H9 (cell line): ENCODE results near the gene BRD7. TPM values are rescaled to one million over a fixed set of nuclear protein-coding genes. Genes with fewer than 3 reads are reported as not detected.

Source experiments
- DNase-seq: peaks from one replicate; pipeline ENCODE4 v3.0.0-alpha.2; 2017
- H2AFZ ChIP-seq: one replicate; pipeline ENCODE4 v1.6.1; 2013; ENCODE audit warnings: mild to moderate bottlenecking, low read length, control low read depth, moderate library complexity
- H2AK5ac ChIP-seq: 2 replicates; pipeline ENCODE4 v1.6.1; 2013; ENCODE audit warnings: low read length, control low read depth, mixed read lengths; ENCODE audit not compliant: insufficient read length
- H2BK120ac ChIP-seq: one replicate; pipeline ENCODE4 v1.6.1; 2013; ENCODE audit warnings: low read depth, mild to moderate bottlenecking, low read length, control low read depth, inconsistent platforms; ENCODE audit not compliant: poor library complexity, severe bottlenecking
- H2BK12ac ChIP-seq: 2 replicates; pipeline ENCODE4 v1.6.1; 2013; ENCODE audit warnings: low read length, control low read depth, mixed read lengths, low read depth; ENCODE audit not compliant: insufficient read length
- H2BK15ac ChIP-seq: 2 replicates; pipeline ENCODE4 v1.6.1; 2013; ENCODE audit warnings: low read depth, low read length, control low read depth
- H2BK20ac ChIP-seq: one replicate; pipeline ENCODE4 v1.6.1; 2013; ENCODE audit warnings: low read depth, mild to moderate bottlenecking, low read length, control low read depth, inconsistent platforms; ENCODE audit not compliant: poor library complexity, severe bottlenecking
- H2BK5ac ChIP-seq: 2 replicates; pipeline ENCODE4 v1.6.1; 2013; ENCODE audit warnings: low read length, control low read depth, mixed read lengths; ENCODE audit not compliant: insufficient read length
- H3K14ac ChIP-seq: 2 replicates; pipeline ENCODE4 v1.6.1; 2013; ENCODE audit warnings: low read length, control low read depth; ENCODE audit not compliant: insufficient read depth
- H3K18ac ChIP-seq: 2 replicates; pipeline ENCODE4 v1.6.1; 2013; ENCODE audit warnings: low read depth, mild to moderate bottlenecking, mixed read lengths, low read length, control low read depth; ENCODE audit not compliant: insufficient read length
- H3K23ac ChIP-seq: 2 replicates; pipeline ENCODE4 v1.6.1; 2013; ENCODE audit warnings: low read length, control low read depth, mixed read lengths, low read depth; ENCODE audit not compliant: insufficient read length
- H3K23me2 ChIP-seq: 2 replicates; pipeline ENCODE4 v1.6.1; 2013; ENCODE audit warnings: low read depth, mild to moderate bottlenecking, mixed read lengths, low read length, control low read depth; ENCODE audit not compliant: insufficient read length, poor library complexity, severe bottlenecking
- H3K27ac ChIP-seq: 2 replicates; pipeline ENCODE4 v1.5.1; 2013; ENCODE audit warnings: low read length, control low read depth, mixed read lengths, low read depth; ENCODE audit not compliant: insufficient read length
- H3K27me3 ChIP-seq: 2 replicates; pipeline ENCODE4 v1.6.1; 2013; ENCODE audit warnings: low read length, control low read depth, inconsistent platforms; ENCODE audit not compliant: insufficient read depth
- H3K4ac ChIP-seq: 2 replicates; pipeline ENCODE4 v1.6.1; 2013; ENCODE audit warnings: low read depth, mild to moderate bottlenecking, control low read depth, inconsistent platforms, low read length, moderate library complexity
- H3K4me1 ChIP-seq: 2 replicates; pipeline ENCODE4 v1.6.1; 2013; ENCODE audit warnings: low read length, control low read depth, inconsistent platforms; ENCODE audit not compliant: insufficient read depth
- H3K4me2 ChIP-seq: 2 replicates; pipeline ENCODE4 v1.6.1; 2013; ENCODE audit warnings: low read length, control low read depth, mixed read lengths; ENCODE audit not compliant: insufficient read length, insufficient read depth
- H3K56ac ChIP-seq: 2 replicates; pipeline ENCODE4 v1.6.1; 2013; ENCODE audit warnings: low read depth, mild to moderate bottlenecking, mixed read lengths, low read length, control low read depth; ENCODE audit not compliant: insufficient read length
- H3K79me1 ChIP-seq: 2 replicates; pipeline ENCODE4 v1.6.1; 2013; ENCODE audit warnings: low read depth, mild to moderate bottlenecking, moderate library complexity, low read length, control low read depth, inconsistent platforms; ENCODE audit not compliant: insufficient read depth, poor library complexity, severe bottlenecking
- H3K79me2 ChIP-seq: 2 replicates; pipeline ENCODE4 v1.6.1; 2013; ENCODE audit warnings: low read length, control low read depth, inconsistent platforms; ENCODE audit not compliant: insufficient read depth
- H3K9ac ChIP-seq: 2 replicates; pipeline ENCODE4 v1.6.1; 2013; ENCODE audit warnings: low read length, control low read depth, mixed read lengths; ENCODE audit not compliant: insufficient read length; ENCODE audit errors: extremely low read depth
- H3K9me3 ChIP-seq: one replicate; pipeline ENCODE4 v1.6.1; 2013; ENCODE audit warnings: low read depth, low read length, inconsistent platforms; ENCODE audit not compliant: control insufficient read depth
- H3T11ph ChIP-seq: one replicate; pipeline ENCODE4 v1.6.1; 2013; ENCODE audit warnings: mild to moderate bottlenecking, low read length, control low read depth, inconsistent platforms
- H4K20me1 ChIP-seq: one replicate; pipeline ENCODE4 v1.6.1; 2013; ENCODE audit not compliant: control insufficient read depth, insufficient read length, insufficient read depth
- H4K5ac ChIP-seq: 2 replicates; pipeline ENCODE4 v1.6.1; 2013; ENCODE audit warnings: low read depth, mild to moderate bottlenecking, mixed read lengths, low read length, control low read depth; ENCODE audit not compliant: insufficient read length
- H4K8ac ChIP-seq: replicated peaks from 2 replicates; pipeline ENCODE4 v1.6.1; 2013; ENCODE audit warnings: low read length, control low read depth, mixed read lengths, low read depth; ENCODE audit not compliant: insufficient read length
- H4K91ac ChIP-seq: 2 replicates; pipeline ENCODE4 v1.6.1; 2013; ENCODE audit warnings: low read depth, mild to moderate bottlenecking, moderate library complexity, mixed read lengths, low read length, control low read depth; ENCODE audit not compliant: insufficient read length
- H3K27ac Mint-ChIP-seq, 3 experiments: 2 replicates in 2 of 3; 3 replicates in 1 of 3; pipeline ENCODE4 v1.8.0; 2020 to 2021; ENCODE audit warnings: mixed read lengths in 3 of 3, mild to moderate bottlenecking in 1 of 3, moderate library complexity in 1 of 3
- H3K27me3 Mint-ChIP-seq: 2 replicates; pipeline ENCODE4 v1.8.0; 2021; ENCODE audit warnings: low read depth, mild to moderate bottlenecking, moderate library complexity, mixed read lengths
- H3K36me3 Mint-ChIP-seq, 3 experiments: 2 replicates in 2 of 3; 3 replicates in 1 of 3; pipeline ENCODE4 v1.8.0; 2020 to 2021; ENCODE audit warnings: low read depth in 3 of 3, mixed read lengths in 3 of 3; ENCODE audit not compliant: insufficient read depth in 1 of 3
- H3K4me1 Mint-ChIP-seq, 2 experiments: 2 replicates each; pipeline ENCODE4 v1.8.0; 2020; ENCODE audit warnings: mixed read lengths in 2 of 2
- H3K4me3 Mint-ChIP-seq, 2 experiments: 2 replicates in 1 of 2; 3 replicates in 1 of 2; pipeline ENCODE4 v1.8.0; 2020 to 2021; ENCODE audit warnings: mild to moderate bottlenecking in 2 of 2, mixed read lengths in 2 of 2, moderate library complexity in 1 of 2
- H3K9me3 Mint-ChIP-seq, 2 experiments: 2 replicates in 1 of 2; 3 replicates in 1 of 2; pipeline ENCODE4 v1.8.0; 2020; ENCODE audit warnings: mild to moderate bottlenecking in 2 of 2, mixed read lengths in 2 of 2, moderate library complexity in 1 of 2
- WGBS: extraction: QIAGEN DNeasy Blood & Tissue Kit; methylation state at CpG from one replicate; pipeline ENCODE4 v1.1.7; 2013; ENCODE audit warnings: missing lambda C conversion rate, low lambda C conversion rate, mixed read lengths; ENCODE audit not compliant: insufficient read length; ENCODE audit errors: extremely low coverage; 5-methylcytosine and 5-hydroxymethylcytosine counted together
- total RNA-seq: library from RNA; stranded (reverse); gene quantifications from 2 replicates; pipeline ENCODE4 v1.2.1, GENCODE V29; 2021
- TF ChIP-seq, protein P1 (sequence below): fragments of 200-600 bp; sonication (generic); conservative IDR thresholded peaks from 3 replicates; pipeline ENCODE4 v1.8.0; 2021; ENCODE audit warnings: antibody characterized with exemption, mild to moderate bottlenecking

The BRD7 gene
- total RNA-seq, 1 experiment from 2014 or later = 112 TPM

DNA sequence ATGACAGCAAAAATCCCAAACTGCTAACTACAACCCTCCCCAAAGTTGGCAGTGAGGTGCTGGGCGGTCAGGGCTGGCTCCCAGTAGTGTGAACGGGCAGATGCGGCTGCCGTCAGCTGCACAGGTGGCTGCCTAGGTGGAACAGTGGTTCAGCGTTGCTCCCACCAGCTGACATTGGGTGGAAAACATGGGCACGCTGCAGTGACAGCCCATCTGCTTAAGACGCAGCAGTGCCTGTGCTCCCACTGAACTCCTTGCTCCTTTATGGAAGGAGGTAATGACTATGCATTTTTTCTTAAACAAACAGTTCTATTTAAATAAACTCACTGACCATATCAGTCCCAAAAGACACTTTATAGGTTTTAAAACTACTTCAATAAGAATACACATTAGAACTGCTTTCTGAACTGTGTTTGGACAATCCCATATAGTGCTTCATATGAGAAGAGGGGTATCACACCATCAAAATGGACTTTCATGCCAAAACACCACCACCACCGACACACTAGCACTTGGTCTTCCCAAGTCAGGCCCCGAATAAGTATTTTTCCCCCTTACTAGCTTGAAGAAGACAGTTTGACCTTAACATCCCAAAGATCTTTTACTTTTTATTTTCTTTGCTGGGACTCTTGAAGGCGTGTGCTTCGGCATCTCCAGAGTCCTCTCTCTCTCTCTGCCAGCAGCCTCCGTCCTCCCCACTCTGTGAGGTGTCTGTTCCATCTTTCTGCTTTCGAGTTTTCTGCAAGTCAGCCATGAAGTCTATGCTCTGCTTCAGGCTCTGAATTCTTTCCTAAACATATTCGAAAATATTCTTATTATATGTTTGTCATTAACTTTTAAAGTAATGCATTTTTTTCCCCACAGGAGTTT, 34.4 kb downstream of the BRD7 start:
- TF ChIP-seq, protein P1, sequence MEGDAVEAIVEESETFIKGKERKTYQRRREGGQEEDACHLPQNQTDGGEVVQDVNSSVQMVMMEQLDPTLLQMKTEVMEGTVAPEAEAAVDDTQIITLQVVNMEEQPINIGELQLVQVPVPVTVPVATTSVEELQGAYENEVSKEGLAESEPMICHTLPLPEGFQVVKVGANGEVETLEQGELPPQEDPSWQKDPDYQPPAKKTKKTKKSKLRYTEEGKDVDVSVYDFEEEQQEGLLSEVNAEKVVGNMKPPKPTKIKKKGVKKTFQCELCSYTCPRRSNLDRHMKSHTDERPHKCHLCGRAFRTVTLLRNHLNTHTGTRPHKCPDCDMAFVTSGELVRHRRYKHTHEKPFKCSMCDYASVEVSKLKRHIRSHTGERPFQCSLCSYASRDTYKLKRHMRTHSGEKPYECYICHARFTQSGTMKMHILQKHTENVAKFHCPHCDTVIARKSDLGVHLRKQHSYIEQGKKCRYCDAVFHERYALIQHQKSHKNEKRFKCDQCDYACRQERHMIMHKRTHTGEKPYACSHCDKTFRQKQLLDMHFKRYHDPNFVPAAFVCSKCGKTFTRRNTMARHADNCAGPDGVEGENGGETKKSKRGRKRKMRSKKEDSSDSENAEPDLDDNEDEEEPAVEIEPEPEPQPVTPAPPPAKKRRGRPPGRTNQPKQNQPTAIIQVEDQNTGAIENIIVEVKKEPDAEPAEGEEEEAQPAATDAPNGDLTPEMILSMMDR = no peak
- Histone ChIP-seq H4K91ac (no peak overlapping the region), H3K27me3 (no peaks in the 10 kb centered on the region), H2BK12ac (no peak overlapping the region), H3K4me2 (no peak overlapping the region), H3K9me3 (no peaks in the 10 kb centered on the region), H2BK20ac (no peak overlapping the region), H2AFZ (no peak overlapping the region), H3K56ac (no peak overlapping the region), H2BK120ac (no peak overlapping the region), H3K79me1 (no peaks in the 10 kb centered on the region), H4K8ac (no peak overlapping the region), H4K5ac (no peak overlapping the region), H3K4me1 (no peaks in the 10 kb centered on the region), H2AK5ac (no peak overlapping the region), H3T11ph (no peak overlapping the region), H3K9ac (no peak overlapping the region), H4K20me1 (no peaks in the 10 kb centered on the region), H2BK15ac (no peak overlapping the region), H3K79me2 (no peaks in the 10 kb centered on the region; the same call in 1 of the 2 replicates), H2BK5ac (no peak overlapping the region), H3K23ac (no peak overlapping the region), H3K27ac (no peak overlapping the region), H3K23me2 (no peaks in the 10 kb centered on the region), H3K4ac (no peak overlapping the region), H3K18ac (no peak overlapping the region), H3K14ac (no peak overlapping the region)
- H3K27me3 Mint-ChIP-seq = no peaks in the 10 kb centered on the region
- no CpG with 5 or more reads among the region's 14 CpGs for WGBS
- H3K36me3 Mint-ChIP-seq = peaks cover 14 to 66% (median 48%) of the 10 kb centered on the region in 3 experiments; a peak in 6 of 7 replicates
- peak overlapping the region in 2 of 3 experiments; percentile 2 to 35; a peak in 4 of 7 replicates for H3K27ac Mint-ChIP-seq
- H3K4me1 Mint-ChIP-seq = peaks cover 3 to 7% of the 10 kb centered on the region in 2 experiments; a peak in 3 of 4 replicates
- no peak for DNase-seq
- H3K4me3 Mint-ChIP-seq = no peak overlapping the region
- H3K9me3 Mint-ChIP-seq = no peaks in the 10 kb centered on the region; a peak in 1 of 5 replicates
